Measurements from ENCODE around the gene PERP.

The PERP gene

GRCh38 chr6:138107078-138107751 lies at the start of gene PERP:
Gene PERP, minus strand, starts transcription at chr6:138107419. Its CDS starts 79 bp downstream, at chr6:138107340.
- TF ChIP-seq CTCF (IDR thresholded peaks at IDR 0.05; ENCODE audit: low read depth, low read length, missing control alignments) = no peak
- peak within 1 kb of the TSS; percentile 69 for H3K4me3 ChIP-seq (replicated peaks; ENCODE audit: low read depth, low read length)
- no peak for DNase-seq (ENCODE audit: extremely low read depth, low read depth)

GRCh38 chr6:138155443-138155842 lies 48.2 kb upstream of the PERP start:
- TF ChIP-seq CTCF (IDR thresholded peaks at IDR 0.05; ENCODE audit: low read depth, low read length, missing control alignments) = no peak
- no peak for DNase-seq (ENCODE audit: extremely low read depth, low read depth)
- H3K4me3 ChIP-seq (replicated peaks; ENCODE audit: low read depth, low read length) = no peak overlapping the region

GRCh38 chr6:138146544-138146943 lies 39.3 kb upstream of the PERP start:
- no peak for TF ChIP-seq CTCF (IDR thresholded peaks at IDR 0.05; ENCODE audit: low read depth, low read length, missing control alignments)

GRCh38 chr6:138145402-138145801 lies 38.2 kb upstream of the PERP start:
- TF ChIP-seq CTCF (IDR thresholded peaks at IDR 0.05; ENCODE audit: low read depth, low read length, missing control alignments) = no peak
- no peak overlapping the region for H3K4me3 ChIP-seq (replicated peaks; ENCODE audit: low read depth, low read length)
- DNase-seq (ENCODE audit: extremely low read depth, low read depth) = no peak

More at GRCh38 chr6:138146544-138146943, 39.3 kb upstream of the PERP start:
- no peak for DNase-seq (ENCODE audit: extremely low read depth, low read depth)
- no peak overlapping the region for H3K4me3 ChIP-seq (replicated peaks; ENCODE audit: low read depth, low read length)

- DNase-seq (ENCODE audit: extremely low read depth, low read depth) = no peak
- TF ChIP-seq CTCF (IDR thresholded peaks at IDR 0.05; ENCODE audit: low read depth, low read length, missing control alignments) = no peak
- no peak overlapping the region for H3K4me3 ChIP-seq (replicated peaks; ENCODE audit: low read depth, low read length)
These were observed 35.6 kb upstream of the PERP start for GRCh38 chr6:138142806-138143205.

- no peak overlapping the region for H3K4me3 ChIP-seq (replicated peaks; ENCODE audit: low read depth, low read length)
- no peak for TF ChIP-seq CTCF (IDR thresholded peaks at IDR 0.05; ENCODE audit: low read depth, low read length, missing control alignments)
- no peak for DNase-seq (ENCODE audit: extremely low read depth, low read depth)
These were observed 22.0 kb upstream of the PERP start for GRCh38 chr6:138129190-138129589.

GRCh38 chr6:138128096-138128495 lies 20.9 kb upstream of the PERP start:
- no peak for DNase-seq (ENCODE audit: extremely low read depth, low read depth)
- no peak for TF ChIP-seq CTCF (IDR thresholded peaks at IDR 0.05; ENCODE audit: low read depth, low read length, missing control alignments)
- H3K4me3 ChIP-seq (replicated peaks; ENCODE audit: low read depth, low read length) = no peak overlapping the region

Measured in HFF-Myc (cell line).